A673 (cell line): ENCODE data around the gene SNCB. TPM values are rescaled to one million over a fixed set of nuclear protein-coding genes. Genes with fewer than 3 reads are reported as not detected.

Source experiments
- BruUV-seq: library from RNA; stranded (reverse); fragments of 400-500 nt; replicated peaks from 2 replicates; lab custom pipeline; 2021; lab: Mats Ljungman, UMichigan
- CTCF ChIA-PET: fragments of 300-600 bp; sonication (Branson Sonifier 250); formaldehyde crosslinking; loops from one replicate; lab custom pipeline; 2022; ENCODE audit warnings: antibody characterized with exemption; lab: Charles Lee
- POLR2A ChIA-PET: fragments of 300-600 bp; sonication (Branson Sonifier 250); formaldehyde crosslinking; loops from one replicate; lab custom pipeline; 2022; ENCODE audit warnings: antibody characterized with exemption; ENCODE audit not compliant: low non-redundant PET; lab: Charles Lee
- DNase-seq: peaks from one replicate; pipeline ENCODE4 v3.0.0-alpha.2; 2015; ENCODE audit warnings: low spot score
- H3K27ac ChIP-seq: fragments of 200-600 bp; sonication (generic); 2 replicates; pipeline ENCODE4 v1.5.1; 2016; ENCODE audit warnings: mixed run types, low read depth, mild to moderate bottlenecking, mixed read lengths, antibody characterized with exemption, low read length; ENCODE audit not compliant: poor library complexity, severe bottlenecking
- H3K27me3 ChIP-seq: fragments of 200-600 bp; sonication (generic); replicated peaks from 2 replicates; pipeline ENCODE4 v1.6.1; 2017; ENCODE audit warnings: mixed run types, low read depth, mild to moderate bottlenecking, mixed read lengths, antibody characterized with exemption, low read length; ENCODE audit not compliant: insufficient read depth, poor library complexity
- H3K36me3 ChIP-seq: fragments of 200-600 bp; sonication (generic); 2 replicates; pipeline ENCODE4 v1.6.1; 2016; ENCODE audit warnings: mixed run types, mild to moderate bottlenecking, mixed read lengths, antibody characterized with exemption, low read length; ENCODE audit not compliant: insufficient read depth, poor library complexity, severe bottlenecking
- H3K4me1 ChIP-seq: fragments of 200-600 bp; sonication (generic); 2 replicates; pipeline ENCODE4 v1.6.1; 2017; ENCODE audit warnings: mixed run types, mild to moderate bottlenecking, mixed read lengths, antibody characterized with exemption, low read length; ENCODE audit not compliant: insufficient read depth, poor library complexity, severe bottlenecking
- H3K4me3 ChIP-seq: fragments of 200-600 bp; sonication (generic); 2 replicates; pipeline ENCODE4 v1.5.1; 2016; ENCODE audit warnings: low read depth, mixed run types, mild to moderate bottlenecking, mixed read lengths, low read length; ENCODE audit not compliant: poor library complexity, severe bottlenecking
- H3K9me3 ChIP-seq: fragments of 200-600 bp; sonication (generic); 2 replicates; pipeline ENCODE4 v1.6.1; 2016; ENCODE audit warnings: mixed run types, low read depth, mild to moderate bottlenecking, mixed read lengths, antibody characterized with exemption, low read length; ENCODE audit not compliant: poor library complexity, severe bottlenecking
- CTCF ChIP-seq: fragments of 300-800, 200-600 bp; sonication (generic); conservative IDR thresholded peaks from 2 replicates; pipeline ENCODE4 v1.5.1; 2017; ENCODE audit warnings: low read depth, mild to moderate bottlenecking, antibody characterized with exemption, low read length, moderate library complexity, mixed read lengths
- EZH2 ChIP-seq: fragments of 200-600 bp; sonication (generic); IDR thresholded peaks from 2 replicates; pipeline ENCODE4 v1.6.1; 2017; ENCODE audit warnings: borderline replicate concordance, low read depth, mild to moderate bottlenecking, mixed read lengths, antibody characterized with exemption, low read length; ENCODE audit not compliant: poor library complexity, severe bottlenecking
- intact Hi-C: fragments of 100-400 bp; cut with micrococcal nuclease; formaldehyde crosslinking; loops from one replicate; pipeline ENCODE4 v1.10.0; 2022; ENCODE audit not compliant: unreplicated experiment
- total RNA-seq: library from RNA; stranded (reverse); gene quantifications from 2 replicates; pipeline ENCODE4 v1.2.3, GENCODE V29; 2021

The SNCB gene
- total RNA-seq, 1 experiment from 2014 or later, result not detected

- no peak for TF ChIP-seq CTCF
- no peak for TF ChIP-seq EZH2
- no peaks in the 10 kb centered on the region for H3K9me3 ChIP-seq
- ChIA-PET POLR2A (no interaction called here), CTCF (no interaction called here)
- BruUV-seq, result no TSS peak
- peaks cover 20% of the 10 kb centered on the region for H3K27me3 ChIP-seq
- intact Hi-C loops, result no loop called here
- H3K36me3 ChIP-seq, result no peaks in the 10 kb centered on the region
- H3K4me3 ChIP-seq, result no peak overlapping the region
- no peak for DNase-seq
- peaks cover 21% of the 10 kb centered on the region for H3K4me1 ChIP-seq
- no peak overlapping the region for H3K27ac ChIP-seq
Observed at GRCh38 chr5:176628406-176629228, 1.7 kb downstream of the SNCB start.

DNA sequence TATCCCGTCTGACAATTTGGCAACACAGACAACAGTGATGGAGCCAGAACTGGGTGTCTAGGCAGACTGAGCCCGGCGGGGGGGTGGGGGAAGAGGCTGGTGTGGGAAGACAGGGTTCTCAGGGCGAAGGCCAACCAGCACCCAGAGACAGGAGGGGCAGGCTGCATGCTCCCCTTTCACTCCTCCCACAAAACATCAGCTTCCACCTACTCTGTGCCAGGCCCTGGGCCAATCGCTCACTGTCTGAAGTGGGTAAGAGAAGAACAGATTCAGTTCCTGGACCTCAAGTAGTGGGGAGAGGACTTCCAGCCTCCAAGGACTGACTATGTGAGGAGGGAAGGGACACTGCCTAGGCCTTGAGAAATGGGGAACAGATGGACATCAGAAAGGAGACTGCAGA lies 2.8 kb downstream of the SNCB start:
- no peaks in the 10 kb centered on the region for H3K36me3 ChIP-seq
- H3K4me3 ChIP-seq, result no peak overlapping the region
- H3K27ac ChIP-seq, result no peak overlapping the region
- ChIA-PET CTCF (no interaction called here), POLR2A (no interaction called here)
- TF ChIP-seq EZH2 (no peak), CTCF (no peak)
- no peaks in the 10 kb centered on the region for H3K9me3 ChIP-seq
- peaks cover 14% of the 10 kb centered on the region for H3K4me1 ChIP-seq
- intact Hi-C loops, result no loop called here
- no peak for DNase-seq
- peaks cover 20% of the 10 kb centered on the region for H3K27me3 ChIP-seq
- no TSS peak for BruUV-seq

DNA sequence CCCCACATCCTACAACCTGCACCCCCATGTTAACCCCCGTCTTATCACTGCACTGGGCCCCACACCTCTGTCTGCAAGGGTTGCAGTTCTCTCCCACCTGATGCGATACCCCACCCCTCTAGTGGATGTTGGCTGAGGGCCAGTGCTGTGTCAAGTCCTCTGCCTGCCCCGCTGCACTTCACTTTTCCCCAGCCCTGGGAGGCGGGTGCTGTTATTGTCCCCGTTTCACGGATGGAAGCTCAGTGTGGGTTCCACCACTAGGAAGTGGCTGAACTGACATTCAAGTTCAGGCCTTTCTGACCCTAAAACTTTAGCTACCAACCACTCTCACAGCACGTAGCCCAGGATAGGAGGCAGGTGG lies 3.5 kb downstream of the SNCB start:
- POLR2A ChIA-PET, result no interaction called here
- intact Hi-C loops, result no loop called here
- no TSS peak for BruUV-seq
- no peaks in the 10 kb centered on the region for H3K9me3 ChIP-seq
- no peak for DNase-seq
- H3K27ac ChIP-seq, result no peak overlapping the region
- peaks cover 20% of the 10 kb centered on the region for H3K27me3 ChIP-seq
- CTCF ChIA-PET, result no interaction called here
- H3K4me1 ChIP-seq, result peaks cover 14% of the 10 kb centered on the region
- H3K4me3 ChIP-seq, result no peak overlapping the region
- no peaks in the 10 kb centered on the region for H3K36me3 ChIP-seq
- TF ChIP-seq CTCF (no peak), EZH2 (no peak)
